Stimulated activated CD4-positive, alpha-beta T cell treated with anti-CD3 and anti-CD28 coated beads, Interleukin-1b, Interleukin-23, amount 100 ng/mL, for 4 hours (primary cell): ENCODE results near the gene IFNB1.

Source experiments
- DNase-seq, 2 donors: peaks; one replicate each; pipeline ENCODE4 v3.0.0-alpha.2; 2020; ENCODE audit warnings: low read depth in 2 of 2

IFNB1 gene

DNA sequence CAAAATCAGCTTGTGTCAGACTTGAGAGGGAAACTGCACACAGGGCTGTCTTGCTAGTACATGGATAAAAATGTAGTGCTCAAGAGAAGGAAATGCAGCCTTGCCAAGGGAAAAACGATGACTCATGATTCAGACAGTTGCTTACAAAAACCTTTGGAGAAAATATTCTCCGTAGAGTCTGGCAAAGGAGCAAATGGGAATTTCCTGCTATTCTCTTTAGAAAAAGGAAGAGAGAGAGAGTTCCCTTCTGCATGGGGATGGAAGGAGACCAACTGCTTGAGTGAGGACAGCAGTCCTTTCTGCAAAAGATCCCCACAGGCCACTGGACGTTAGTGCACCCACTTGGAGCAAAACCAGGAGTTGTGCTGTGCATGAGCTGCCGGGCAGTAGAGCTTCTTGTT lies 7.6 kb downstream of the IFNB1 start:
- DNase-seq: no peak

DNA sequence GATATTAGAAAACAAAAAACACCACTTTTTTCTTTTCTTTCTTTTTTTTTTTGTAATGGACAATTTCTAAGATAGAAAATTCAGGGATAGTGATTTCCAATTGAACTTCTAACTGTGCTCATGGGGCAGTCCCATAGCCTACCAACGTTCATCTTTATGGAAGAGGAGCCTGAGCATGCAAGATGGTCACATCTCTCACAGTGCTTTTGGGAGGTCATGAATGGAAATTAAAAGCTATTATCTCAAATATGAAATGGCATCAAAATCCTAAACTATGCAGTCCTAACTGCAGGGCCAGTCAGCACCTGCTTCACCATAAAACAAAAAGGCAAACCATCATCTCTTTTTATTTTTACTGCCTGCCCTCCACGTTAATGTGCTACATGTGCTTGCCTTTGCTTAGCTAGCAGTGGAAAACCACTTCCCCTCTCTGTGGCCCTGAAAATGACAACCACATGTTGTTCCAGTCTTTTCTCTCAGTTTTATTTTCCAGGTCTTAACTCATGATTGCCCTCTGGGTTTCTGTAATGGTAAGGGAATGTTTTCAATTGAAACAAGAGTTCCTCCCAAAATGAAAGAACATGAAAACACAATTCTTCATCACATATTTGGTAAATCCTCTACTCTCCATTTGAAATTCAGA lies 16.7 kb downstream of the IFNB1 start:
- no peak for DNase-seq

DNA sequence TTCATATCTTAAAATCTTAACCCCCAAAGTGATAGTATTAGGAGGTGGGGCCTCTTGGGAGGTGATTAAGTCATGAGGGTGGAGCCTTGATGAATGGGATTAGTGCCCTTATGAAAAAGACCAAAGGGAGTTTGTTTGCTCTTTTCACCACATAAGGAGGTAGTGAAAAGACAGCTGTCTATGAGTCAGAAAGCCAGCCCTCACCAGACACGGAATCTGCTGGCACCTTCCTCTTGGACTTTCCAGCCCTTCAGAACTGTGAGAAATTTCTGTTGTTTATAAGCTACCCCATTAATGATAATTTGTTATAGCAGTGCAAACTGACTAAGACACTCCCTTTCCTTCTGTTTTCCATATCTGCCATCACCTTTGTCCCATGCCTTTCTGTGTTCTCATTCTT lies 20.8 kb downstream of the IFNB1 start:
- DNase-seq: no peak

DNA sequence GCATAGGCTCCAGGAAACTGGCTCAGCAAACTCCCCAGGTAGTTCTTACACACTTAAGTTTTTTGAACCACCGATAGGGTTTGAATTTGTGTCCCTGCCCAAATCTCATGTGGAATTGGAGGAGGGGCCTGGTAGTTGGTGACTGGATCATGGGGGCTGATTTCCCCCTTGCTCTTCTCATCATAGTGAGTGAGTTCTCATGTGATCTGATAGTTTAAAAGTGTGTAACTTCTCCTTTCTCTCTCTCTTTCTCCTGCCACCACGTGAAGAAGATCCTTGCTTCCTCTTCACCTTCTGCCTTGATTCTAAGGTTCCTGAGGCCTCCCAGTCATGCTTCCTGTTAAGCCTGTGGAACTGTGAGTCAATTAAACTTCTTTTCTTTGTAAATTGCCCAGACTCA lies 23.9 kb downstream of the IFNB1 start:
- no peak for DNase-seq

DNA sequence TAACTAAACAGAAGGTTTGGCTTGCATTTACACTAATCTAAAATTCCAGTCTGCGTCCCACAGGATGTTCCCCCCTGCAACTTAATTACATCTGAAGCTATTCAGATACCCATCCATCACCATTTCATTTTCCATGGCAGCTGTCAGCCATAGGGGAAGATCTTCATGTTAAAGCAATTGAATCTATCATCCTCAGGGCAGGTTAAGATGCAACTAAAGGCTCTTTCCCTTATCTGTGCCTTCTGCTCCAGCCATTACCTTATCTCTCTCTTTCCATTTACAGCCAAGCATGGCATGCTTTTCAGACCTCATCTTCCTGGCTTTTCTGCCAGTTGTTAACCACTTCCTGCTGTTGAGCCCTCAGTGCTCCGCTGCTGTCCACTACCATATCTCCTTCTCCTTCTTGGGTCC lies 30.5 kb downstream of the IFNB1 start:
- DNase-seq: no peak

DNA sequence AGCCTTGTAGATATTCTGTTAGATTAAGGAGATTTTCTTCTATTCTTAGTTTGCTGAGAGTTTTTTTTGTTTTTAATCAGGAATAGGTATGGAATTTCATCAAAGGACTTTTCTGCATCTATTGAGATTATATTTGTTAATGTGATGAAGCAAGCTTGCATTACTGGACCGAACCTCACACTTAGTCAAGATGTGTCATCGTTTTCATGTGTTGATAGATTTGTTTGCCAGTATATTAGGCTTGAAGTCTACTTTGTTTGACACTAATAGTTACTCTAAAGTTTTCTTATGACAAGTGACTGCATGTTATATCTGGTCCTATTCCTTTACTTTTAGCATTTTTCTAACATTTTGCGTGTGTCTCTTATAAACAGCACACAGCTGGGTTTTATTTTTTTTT lies 33.9 kb downstream of the IFNB1 start:
- DNase-seq: no peak

DNA sequence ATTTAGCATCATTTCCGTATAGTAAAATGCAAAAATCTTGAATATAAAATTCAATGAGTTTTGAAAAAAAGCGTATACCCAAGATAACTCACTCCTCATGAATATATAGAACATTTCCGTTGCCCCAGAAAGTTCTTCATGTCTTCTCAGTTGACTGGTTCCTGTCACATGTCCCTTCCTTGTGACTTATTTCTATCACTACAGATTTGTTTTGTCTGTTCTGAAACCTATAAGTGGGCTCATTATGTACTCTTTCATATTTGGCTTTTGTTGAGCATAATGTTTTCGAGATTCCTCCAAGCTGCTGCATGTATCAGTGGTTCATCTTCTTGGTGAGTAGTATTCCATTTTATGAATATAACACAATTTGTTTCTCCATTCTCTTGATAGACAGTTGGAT lies 35.3 kb downstream of the IFNB1 start:
- no peak for DNase-seq

DNA sequence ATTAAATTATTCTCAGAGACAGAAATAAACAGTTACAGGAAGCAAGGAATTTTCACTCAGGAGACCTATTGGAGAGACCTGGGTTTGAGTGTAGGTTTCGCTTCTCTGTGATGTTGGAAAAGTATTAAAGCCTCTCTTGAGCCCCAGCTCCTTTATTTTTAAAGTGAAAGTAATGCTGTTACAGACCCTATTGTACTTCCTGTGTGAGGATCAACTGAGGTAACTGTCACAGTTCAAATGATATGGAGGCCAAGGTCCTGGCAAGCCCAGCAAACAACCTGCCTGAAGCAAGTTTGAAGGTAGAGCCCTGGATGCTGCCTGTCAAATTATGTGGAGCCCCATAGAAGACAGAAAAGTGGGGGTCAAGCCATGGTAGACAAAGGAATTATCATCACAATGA lies 38.4 kb downstream of the IFNB1 start:
- no peak for DNase-seq

DNA sequence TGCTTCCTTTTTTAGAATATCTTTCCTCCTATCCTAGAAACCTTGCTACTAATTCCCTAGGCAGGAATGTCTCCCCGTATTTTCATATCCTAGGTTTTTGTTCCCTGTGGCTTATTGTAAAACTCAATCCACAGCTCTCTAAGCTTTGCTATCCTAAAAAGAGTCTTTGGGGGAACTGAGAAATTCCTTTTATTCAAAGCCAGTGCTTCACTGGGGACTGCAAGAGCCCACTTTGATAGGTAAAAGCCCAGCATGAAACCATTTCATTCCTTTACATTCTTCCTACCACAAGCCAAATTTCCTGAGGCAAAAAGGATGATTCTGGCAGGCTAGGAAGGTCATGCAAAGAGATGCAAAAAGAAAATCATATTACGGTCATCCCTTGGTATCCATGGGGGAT lies 40.5 kb downstream of the IFNB1 start:
- no peak for DNase-seq

DNA sequence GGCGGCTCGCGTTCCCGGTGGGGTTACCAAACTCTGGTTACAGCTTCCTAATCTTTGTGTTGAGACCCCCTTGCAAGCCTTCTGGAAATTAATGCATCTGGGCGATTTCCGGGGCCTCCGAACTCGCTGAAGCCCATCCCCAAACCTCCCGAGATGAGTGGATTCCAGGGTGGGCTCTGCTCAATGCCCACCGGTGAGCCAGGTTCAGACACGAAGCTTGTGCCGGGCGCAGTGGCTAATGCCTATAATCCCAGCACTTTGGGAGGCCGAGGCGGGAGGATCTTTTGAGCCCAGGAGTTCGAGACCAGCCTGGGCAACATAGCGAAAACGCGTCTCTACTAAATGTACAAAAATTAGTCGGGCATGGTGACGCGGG lies 45.9 kb downstream of the IFNB1 start:
- no peak for DNase-seq

DNA sequence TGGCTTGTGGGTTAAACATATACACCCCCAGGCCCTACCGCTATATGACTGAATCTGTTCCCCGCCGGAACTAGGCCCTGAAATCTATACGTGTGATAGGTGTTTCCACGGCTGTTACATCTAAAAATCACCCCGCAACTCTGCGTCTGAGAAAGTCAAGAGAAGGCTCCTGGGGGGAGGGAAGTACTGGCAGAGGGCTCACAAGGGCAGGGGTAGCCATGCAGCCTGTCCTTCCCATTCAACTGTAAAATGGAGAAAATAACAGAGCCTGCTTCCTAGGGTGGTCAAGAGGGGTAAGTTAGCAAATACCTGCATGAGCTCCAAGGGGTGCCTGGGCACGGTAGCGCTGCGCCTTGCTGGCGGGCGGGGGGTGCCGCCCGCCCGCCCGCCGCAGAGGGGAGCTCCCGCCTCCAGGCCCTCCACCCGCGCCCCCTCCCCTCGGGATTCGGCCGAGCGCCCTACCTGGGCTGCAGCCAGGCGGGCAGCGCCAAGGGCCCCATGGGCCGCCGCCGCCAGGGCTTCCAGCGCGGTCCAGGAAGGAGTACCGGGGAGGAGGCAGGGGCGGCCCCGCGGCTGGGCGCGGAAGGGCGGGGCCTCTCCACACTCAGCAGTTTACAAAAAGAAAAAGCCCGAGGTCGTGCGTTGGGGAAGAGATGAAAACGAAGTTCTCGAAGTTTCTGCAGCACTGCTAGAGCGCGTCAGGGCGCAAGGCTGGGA lies 46.5 kb downstream of the IFNB1 start, which contains the start of gene HACD4:
HACD4 (minus strand) TSS at position 550 of the 717 bp plus-strand sequence; CDS start at position 500, 50 bp downstream.
- DNase-seq: peak; percentile 45

DNA sequence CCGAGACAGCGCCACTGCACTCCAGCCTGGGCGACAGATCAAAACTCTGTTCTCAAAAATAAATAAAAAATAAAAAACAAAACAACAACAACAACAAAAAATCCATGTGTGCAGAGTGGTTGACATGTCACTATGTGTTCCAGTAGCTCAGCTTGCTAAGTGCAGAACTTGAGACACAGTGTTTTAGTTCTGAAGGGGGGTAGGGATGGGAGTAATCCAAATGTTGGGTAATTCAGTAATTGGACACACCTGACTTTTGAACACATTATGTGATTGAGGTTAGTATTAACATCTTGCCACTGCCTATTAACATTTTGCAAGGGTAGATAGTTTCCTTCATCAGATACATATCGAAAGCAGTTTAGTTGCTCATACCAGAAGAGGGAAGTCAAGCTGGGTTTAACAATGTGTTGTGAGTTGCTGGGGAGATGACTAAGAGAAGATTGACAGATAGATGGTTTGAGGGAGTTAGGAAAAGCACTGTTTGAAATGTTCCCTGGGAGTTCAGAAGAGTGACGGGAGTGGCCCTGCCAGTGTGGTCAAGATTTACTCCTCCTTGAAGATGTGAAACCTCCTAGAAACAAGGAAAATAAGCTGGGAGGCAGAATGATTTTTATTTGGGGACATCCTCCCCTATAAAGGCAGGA lies 47.2 kb downstream of the IFNB1 start:
- no peak for DNase-seq

DNA sequence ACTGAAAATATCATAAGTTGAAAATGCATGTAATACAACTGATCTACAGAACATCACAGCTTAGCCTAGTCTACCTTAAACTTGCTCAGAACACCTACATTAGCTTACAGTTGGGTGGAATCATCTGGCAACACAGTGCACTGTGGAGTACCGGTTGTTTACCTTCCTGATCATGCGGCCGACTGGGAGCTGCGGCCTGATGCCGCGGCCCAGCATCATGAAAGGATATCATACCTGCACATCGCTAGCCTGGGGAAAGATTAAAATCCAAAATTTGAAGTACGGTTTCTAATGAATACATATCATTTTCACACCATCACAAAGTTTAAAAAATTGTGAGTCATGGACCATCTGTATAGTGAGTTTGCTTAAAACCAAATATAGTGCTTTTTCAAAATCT lies 48.1 kb downstream of the IFNB1 start:
- DNase-seq: no peak

DNA sequence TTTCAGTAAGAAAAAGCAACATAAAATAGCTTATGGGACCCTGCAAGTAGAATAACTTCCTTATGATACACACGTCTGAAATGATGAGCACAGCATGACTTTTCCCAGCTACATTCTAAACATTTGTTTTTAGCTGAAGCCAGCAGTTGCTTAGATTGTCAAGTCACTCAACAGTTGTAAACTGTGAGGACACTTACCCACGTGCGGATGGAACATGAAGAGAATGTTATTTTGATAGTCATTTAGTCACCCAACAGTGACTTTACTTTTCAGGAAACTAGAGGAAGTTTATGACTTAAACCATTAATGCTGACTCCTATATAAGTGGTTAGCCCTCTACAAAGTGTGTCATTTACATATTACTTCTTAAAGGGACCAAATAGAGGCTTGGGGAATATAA lies 49.3 kb downstream of the IFNB1 start:
- no peak for DNase-seq

DNA sequence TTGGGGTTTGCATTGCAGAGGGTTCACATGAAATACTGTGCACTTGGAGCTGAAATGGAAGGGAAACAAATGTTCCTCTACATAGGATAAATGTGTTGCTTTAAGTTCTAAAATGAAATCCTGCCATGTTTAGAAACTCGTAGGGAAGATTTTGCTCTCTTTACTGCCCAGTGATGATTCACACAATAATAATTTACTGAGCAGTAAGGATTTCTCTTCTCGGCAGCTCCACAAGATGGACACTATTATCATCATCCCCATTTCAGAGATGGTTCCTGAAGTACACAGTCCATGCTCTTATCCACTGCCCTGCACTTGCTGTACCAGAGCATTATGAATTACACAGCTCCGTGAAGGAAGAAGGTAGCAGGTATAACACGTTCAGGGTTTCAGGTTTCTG lies 50.4 kb downstream of the IFNB1 start:
- no peak for DNase-seq
